ENCODE results near the gene PRAMEF8. TPM values are rescaled to one million over a fixed set of nuclear protein-coding genes. Genes with fewer than 3 reads are reported as not detected.
"Not testable (repeated sequence)": the region's sequence is repeated elsewhere in the genome, so short reads cannot be mapped to it uniquely, and the experiment has no call there.

PRAMEF8 gene
- total and polyA plus RNA-seq, 4 donors: not detected

DNA sequence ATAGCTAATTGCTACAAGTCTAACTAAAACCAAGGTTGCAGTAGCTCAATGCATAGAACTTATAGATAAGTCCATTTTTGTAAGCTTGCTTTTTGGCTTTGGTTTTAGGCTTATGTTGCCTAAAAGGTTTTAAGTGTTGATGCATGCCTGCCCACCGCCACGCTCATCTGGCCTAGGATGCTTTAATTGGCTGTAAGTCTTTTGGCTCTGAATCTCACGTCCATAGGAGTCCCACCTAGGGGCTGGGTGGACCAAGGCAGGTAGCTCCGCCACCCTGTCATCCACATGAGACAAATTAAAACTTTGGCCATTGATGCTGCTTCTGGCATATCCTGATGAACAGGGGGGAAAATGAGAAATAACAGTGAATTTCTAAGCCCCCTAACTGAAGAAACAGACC lies 47.4 kb downstream of the PRAMEF8 start:
- not testable (repeated sequence) for H3K4me3 ChIP-seq; H3K27ac ChIP-seq (ENCODE audit: low read depth in 1 of 2, low read length in 1 of 2); H3K4me1 ChIP-seq (ENCODE audit: control insufficient read depth in 5 of 5, insufficient read depth in 5 of 5, low read length in 5 of 5); H3K27me3 ChIP-seq (ENCODE audit: control insufficient read depth in 3 of 3, insufficient read depth in 3 of 3, low read length in 2 of 3); H3K9ac ChIP-seq (ENCODE audit: insufficient read depth in 1 of 2, low read length in 2 of 2); H3K9me3 ChIP-seq (ENCODE audit: control insufficient read depth in 4 of 4, insufficient read depth in 3 of 4, low read length in 3 of 4); ATAC-seq (ENCODE audit: insufficient read depth, low FRiP score); DNase-seq; H3K36me3 ChIP-seq (ENCODE audit: control insufficient read depth in 4 of 4, insufficient read depth in 4 of 4, low read length in 4 of 4)
- WGBS, 2 donors: 79 to 85% methylated on average over 4 of the region's 4 CpGs

DNA sequence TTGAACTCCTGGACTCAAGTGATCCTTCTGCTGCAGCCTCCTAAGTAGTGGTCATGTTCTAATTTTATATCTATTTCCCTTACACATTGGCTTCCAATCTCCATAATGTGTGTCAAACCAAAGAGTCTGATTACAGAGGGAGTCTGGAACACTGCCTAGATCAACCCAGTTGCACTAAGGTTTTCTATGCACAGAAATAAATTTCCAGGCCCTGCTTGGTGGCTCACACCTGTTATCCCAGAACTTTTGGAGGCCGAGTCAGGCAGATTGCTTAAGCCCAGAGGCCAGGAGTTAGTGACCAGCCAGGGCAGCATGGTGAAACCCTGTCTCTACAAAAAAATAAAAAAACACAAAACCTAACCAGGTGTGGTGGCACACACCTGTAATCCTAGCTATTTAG lies 50.9 kb downstream of the PRAMEF8 start:
- not testable (repeated sequence) for H3K4me3 ChIP-seq; H3K36me3 ChIP-seq (ENCODE audit: control insufficient read depth in 4 of 4, insufficient read depth in 4 of 4, low read length in 4 of 4); H3K4me1 ChIP-seq (ENCODE audit: control insufficient read depth in 5 of 5, insufficient read depth in 5 of 5, low read length in 5 of 5); H3K27me3 ChIP-seq (ENCODE audit: control insufficient read depth in 3 of 3, insufficient read depth in 3 of 3, low read length in 2 of 3); H3K9me3 ChIP-seq (ENCODE audit: control insufficient read depth in 4 of 4, insufficient read depth in 3 of 4, low read length in 3 of 4); DNase-seq; H3K27ac ChIP-seq (ENCODE audit: low read depth in 1 of 2, low read length in 1 of 2); ATAC-seq (ENCODE audit: insufficient read depth, low FRiP score); H3K9ac ChIP-seq (ENCODE audit: insufficient read depth in 1 of 2, low read length in 2 of 2)
- 64 to 77% methylated on average over 1 of the region's 1 CpG for WGBS, 2 donors

- not testable (repeated sequence) for H3K4me1 ChIP-seq (ENCODE audit: control insufficient read depth in 5 of 5, insufficient read depth in 5 of 5, low read length in 5 of 5); DNase-seq; H3K36me3 ChIP-seq (ENCODE audit: control insufficient read depth in 4 of 4, insufficient read depth in 4 of 4, low read length in 4 of 4); H3K9me3 ChIP-seq (ENCODE audit: control insufficient read depth in 4 of 4, insufficient read depth in 3 of 4, low read length in 3 of 4); H3K27me3 ChIP-seq (ENCODE audit: control insufficient read depth in 3 of 3, insufficient read depth in 3 of 3, low read length in 2 of 3); ATAC-seq (ENCODE audit: insufficient read depth, low FRiP score); H3K9ac ChIP-seq (ENCODE audit: insufficient read depth in 1 of 2, low read length in 2 of 2); H3K4me3 ChIP-seq; H3K27ac ChIP-seq (ENCODE audit: low read depth in 1 of 2, low read length in 1 of 2)
- WGBS, 2 donors: 68 to 83% methylated on average over 2 of the region's 2 CpGs
Observed at GRCh38 chr1:13232056-13232455, 52.9 kb downstream of the PRAMEF8 start.

Small RNA genes within 50 kb of the gene (small RNA-seq; reads per million reads assigned to genes)
- gene RNU6-771P (ENCODE audit: low replicate concordance): not detected

Other genes starting within 250 kb of the PRAMEF8 start
- gene PRAMEF27, start 228.6 kb downstream of the PRAMEF8 start, total RNA-seq: not detected
- not detected for gene PRAMEF27, start 228.6 kb downstream of the PRAMEF8 start, polyA plus RNA-seq
- not detected for gene HNRNPCL3, start 224.4 kb downstream of the PRAMEF8 start, total RNA-seq
- not detected for gene HNRNPCL3, start 224.4 kb downstream of the PRAMEF8 start, polyA plus RNA-seq
- not detected for gene PRAMEF25, start 214.4 kb downstream of the PRAMEF8 start, total RNA-seq
- gene PRAMEF25, start 214.4 kb downstream of the PRAMEF8 start, polyA plus RNA-seq: not detected
- not detected for gene HNRNPCL2, start 168.3 kb downstream of the PRAMEF8 start, total RNA-seq
- gene HNRNPCL2, start 168.3 kb downstream of the PRAMEF8 start, polyA plus RNA-seq: not detected
- gene PRAMEF26, start 129.1 kb downstream of the PRAMEF8 start, total RNA-seq: not detected
- not detected for gene PRAMEF26, start 129.1 kb downstream of the PRAMEF8 start, polyA plus RNA-seq
- gene HNRNPCL4, start 119.5 kb downstream of the PRAMEF8 start, total RNA-seq: not detected
- gene HNRNPCL4, start 119.5 kb downstream of the PRAMEF8 start, polyA plus RNA-seq: not detected
- gene PRAMEF9, start 113.3 kb downstream of the PRAMEF8 start, total RNA-seq: not detected
- gene PRAMEF9, start 113.3 kb downstream of the PRAMEF8 start, polyA plus RNA-seq: not detected
- not detected for gene PRAMEF13, start 83.7 kb downstream of the PRAMEF8 start, total RNA-seq
- gene PRAMEF13, start 83.7 kb downstream of the PRAMEF8 start, polyA plus RNA-seq: not detected
- not detected for gene PRAMEF18, start 59.0 kb downstream of the PRAMEF8 start, total RNA-seq
- not detected for gene PRAMEF18, start 59.0 kb downstream of the PRAMEF8 start, polyA plus RNA-seq
- not detected for gene PRAMEF5, start 30.9 kb downstream of the PRAMEF8 start, total RNA-seq
- gene PRAMEF5, start 30.9 kb downstream of the PRAMEF8 start, polyA plus RNA-seq: not detected
- not detected for gene PRAMEF33, start 18.4 kb upstream of the PRAMEF8 start, total RNA-seq
- not detected for gene PRAMEF33, start 18.4 kb upstream of the PRAMEF8 start, polyA plus RNA-seq
- not detected for gene PRAMEF15, start 30.4 kb upstream of the PRAMEF8 start, total RNA-seq
- not detected for gene PRAMEF15, start 30.4 kb upstream of the PRAMEF8 start, polyA plus RNA-seq
- not detected for gene PRAMEF14, start 62.0 kb upstream of the PRAMEF8 start, total RNA-seq
- not detected for gene PRAMEF14, start 62.0 kb upstream of the PRAMEF8 start, polyA plus RNA-seq
- not detected for gene PRAMEF19, start 86.8 kb upstream of the PRAMEF8 start, total RNA-seq
- not detected for gene PRAMEF19, start 86.8 kb upstream of the PRAMEF8 start, polyA plus RNA-seq
- gene PRAMEF17, start 104.5 kb upstream of the PRAMEF8 start, total RNA-seq: not detected
- not detected for gene PRAMEF17, start 104.5 kb upstream of the PRAMEF8 start, polyA plus RNA-seq
- gene PRAMEF20, start 125.3 kb upstream of the PRAMEF8 start, total RNA-seq: not detected
- not detected for gene PRAMEF20, start 125.3 kb upstream of the PRAMEF8 start, polyA plus RNA-seq
- gene LRRC38, start 228.9 kb upstream of the PRAMEF8 start, total RNA-seq: not detected
- under 1 TPM in 1 of 2 donors, not detected in 1; 0.07 TPM for gene LRRC38, start 228.9 kb upstream of the PRAMEF8 start, polyA plus RNA-seq